Tibial artery (tissue), 4 donors: ENCODE data around the gene RASA1.

Source experiments
- DNase-seq, 2 donors: peaks; one replicate each; pipeline ENCODE4 v3.0.0-alpha.2; 2019
- H3K27ac ChIP-seq, 2 donors: fragments of 200-600 bp; sonication (generic) in 1 of 2; 1 replicate in 1 of 2; 2 replicates in 1 of 2; pipeline ENCODE4 v1.5.1; 2018 to 2019; ENCODE audit warnings: mild to moderate bottlenecking in 1 of 2
- H3K27me3 ChIP-seq, 2 donors: fragments of 200-600 bp; sonication (generic) in 1 of 2; one replicate each; pipeline versions ENCODE4 v1.5.1 to v1.6.0; 2016 to 2019
- H3K36me3 ChIP-seq, 3 donors: fragments of 200-600 bp; sonication (generic) in 2 of 3; one replicate each; pipeline ENCODE4 v1.5.1; 2016 to 2019; ENCODE audit warnings: mild to moderate bottlenecking in 2 of 3
- H3K4me1 ChIP-seq, 4 donors: fragments of 200-600 bp; sonication (generic) in 2 of 4; 1 replicate in 3 of 4; 2 replicates in 1 of 4; pipeline ENCODE4 v1.5.1; 2016 to 2019
- H3K4me3 ChIP-seq, 2 donors: fragments of 200-600 bp; sonication (generic) in 1 of 2; 1 replicate in 1 of 2; 2 replicates in 1 of 2; pipeline ENCODE4 v1.5.1; 2018 to 2019; ENCODE audit warnings: mild to moderate bottlenecking in 2 of 2
- H3K9me3 ChIP-seq, 3 donors: fragments of 200-600 bp; sonication (generic) in 1 of 3; one replicate each; pipeline ENCODE4 v1.5.1; 2016 to 2019
- CTCF ChIP-seq, 2 experiments: fragments of 200-600 bp in 1 of 2; fragments of 450-650 bp in 1 of 2; IDR thresholded peaks; one replicate each; pipeline ENCODE4 v1.5.1; 2017 to 2019; ENCODE audit warnings: antibody characterized with exemption in 2 of 2, mild to moderate bottlenecking in 1 of 2, moderate library complexity in 1 of 2
- intact Hi-C: fragments of 100-400 bp; cut with DNase I; formaldehyde crosslinking; loops from one replicate; pipeline ENCODE4 v1.15.0; 2023; ENCODE audit warnings: low total_unique reads

RASA1 gene

GRCh38 chr5:87394411-87395165 is 126.9 kb downstream of the RASA1 start:
- intact Hi-C loops: no loop called here
- no peak for TF ChIP-seq CTCF (IDR thresholded peaks at IDR 0.05)
- Histone ChIP-seq H3K27ac (peak overlapping the region; percentile 7 to 20), H3K4me3 (no peak overlapping the region), H3K4me1 (peaks cover 0 to 58% (median 19%) of the 10 kb centered on the region in 4 donors), H3K27me3 (no peaks in the 10 kb centered on the region), H3K9me3 (no peaks in the 10 kb centered on the region), H3K36me3 (peaks cover 32 to 93% (median 83%) of the 10 kb centered on the region in 3 donors)
- no peak for DNase-seq

- Histone ChIP-seq H3K27ac (no peak overlapping the region), H3K36me3 (peaks cover 49 to 80% (median 73%) of the 10 kb centered on the region in 3 donors), H3K4me3 (no peak overlapping the region), H3K9me3 (no peaks in the 10 kb centered on the region), H3K4me1 (peaks cover 0 to 25% (median 3%) of the 10 kb centered on the region in 4 donors), H3K27me3 (no peaks in the 10 kb centered on the region)
- DNase-seq: no peak
- intact Hi-C loops: no loop called here
- TF ChIP-seq CTCF (IDR thresholded peaks at IDR 0.05): no peak
Measured at GRCh38 chr5:87398981-87399614, 131.4 kb downstream of the RASA1 start.

GRCh38 chr5:87399720-87400119 is 132.0 kb downstream of the RASA1 start:
- DNase-seq: no peak
- Histone ChIP-seq H3K4me3 (no peak overlapping the region), H3K4me1 (peaks cover 0 to 18% (median 0%) of the 10 kb centered on the region in 4 donors), H3K36me3 (peaks cover 55 to 83% (median 76%) of the 10 kb centered on the region in 3 donors), H3K9me3 (no peaks in the 10 kb centered on the region), H3K27ac (no peak overlapping the region), H3K27me3 (no peaks in the 10 kb centered on the region)
- no peak for TF ChIP-seq CTCF (IDR thresholded peaks at IDR 0.05)
- intact Hi-C loops: no loop called here

GRCh38 chr5:87400305-87400899 is 132.7 kb downstream of the RASA1 start:
- no peaks in the 10 kb centered on the region for H3K9me3 ChIP-seq
- intact Hi-C loops: no loop called here
- peaks cover 0 to 17% (median 0%) of the 10 kb centered on the region in 4 donors for H3K4me1 ChIP-seq
- H3K27me3 ChIP-seq: no peaks in the 10 kb centered on the region
- no peak for DNase-seq
- no peak overlapping the region for H3K27ac ChIP-seq
- H3K4me3 ChIP-seq: no peak overlapping the region
- H3K36me3 ChIP-seq: peaks cover 56 to 83% (median 75%) of the 10 kb centered on the region in 3 donors
- TF ChIP-seq CTCF (IDR thresholded peaks at IDR 0.05): peak; percentile 66 to 68

GRCh38 chr5:87401626-87402025 is 133.9 kb downstream of the RASA1 start:
- no peak for TF ChIP-seq CTCF (IDR thresholded peaks at IDR 0.05)
- no peaks in the 10 kb centered on the region for H3K27me3 ChIP-seq
- DNase-seq: no peak
- H3K4me3 ChIP-seq: no peak overlapping the region
- H3K4me1 ChIP-seq: peaks cover 0 to 17% (median 0%) of the 10 kb centered on the region in 4 donors
- intact Hi-C loops: no loop called here
- H3K9me3 ChIP-seq: no peaks in the 10 kb centered on the region
- H3K27ac ChIP-seq: no peak overlapping the region
- H3K36me3 ChIP-seq: peaks cover 58 to 78% (median 75%) of the 10 kb centered on the region in 3 donors
